HepG2 (cell line): ENCODE results near the gene TRIM27. TPM values are rescaled to one million over a fixed set of nuclear protein-coding genes. Genes with fewer than 3 reads are reported as not detected.
"Not testable (repeated sequence)": the region's sequence is repeated elsewhere in the genome, so short reads cannot be mapped to it uniquely, and the experiment has no call there.

Source experiments
- DZIP1 ChIP-seq: sonication (generic); formaldehyde crosslinking; IDR thresholded peaks from 2 replicates; pipeline ENCODE4 v1.5.0; 2020; ENCODE audit warnings: mild to moderate bottlenecking, missing genetic modification reagents
- ETS1 ChIP-seq: sonication (generic); formaldehyde crosslinking; IDR thresholded peaks from 2 replicates; pipeline ENCODE4 v1.4.0; 2020; ENCODE audit warnings: missing genetic modification reagents
- FOXA1 ChIP-seq, 2 experiments: fragments of 450-650 bp in 1 of 2; sonication (generic) in 1 of 2; formaldehyde crosslinking in 1 of 2; IDR thresholded peaks; 2 replicates each; pipeline versions ENCODE4 v1.4.0 to v1.6.1; 2016 to 2020; ENCODE audit warnings: missing genetic modification reagents in 1 of 2
- HNF1A ChIP-seq, 2 experiments: sonication (generic) in 1 of 2; formaldehyde crosslinking in 1 of 2; IDR thresholded peaks; 2 replicates each; pipeline versions ENCODE4 v1.4.0 to v1.6.1; 2016 to 2020; ENCODE audit warnings: borderline replicate concordance in 1 of 2, low read depth in 1 of 2, mild to moderate bottlenecking in 1 of 2, missing genetic modification reagents in 1 of 2
- polyA plus RNA-seq, 8 experiments: library from polyadenylated mRNA; depleted of rRNA in 3 of 8; stranded (reverse) in 7 of 8; unstranded in 1 of 8; fragments of >200 nt; fragmentation: Illumina TruSeq in 4 of 8; extraction: Trizol in 4 of 8; gene quantifications; 2 replicates each; pipeline versions ENCODE4 v1.2.1 to v1.2.3, GENCODE V29; 2011 to 2016; ENCODE audit warnings: low read depth in 4 of 8, missing spikeins in 1 of 8, mixed read lengths in 1 of 8; ENCODE audit not compliant: insufficient read depth in 1 of 8
- total RNA-seq, 5 experiments: library from RNA; depleted of rRNA; stranded (reverse); fragments of >200 nt; fragmentation: Illumina TruSeq; extraction: Trizol; gene quantifications; 2 replicates each; pipeline ENCODE4 v1.2.3, GENCODE V29; 2016; ENCODE audit warnings: low read depth in 1 of 5
- TF ChIP-seq, protein P1 (sequence below): sonication (generic); formaldehyde crosslinking; IDR thresholded peaks from 2 replicates; pipeline ENCODE4 v1.5.0; 2020; ENCODE audit warnings: mild to moderate bottlenecking, missing genetic modification reagents
- TF ChIP-seq, protein P2 (sequence below): sonication (generic); formaldehyde crosslinking; IDR thresholded peaks from 2 replicates; pipeline ENCODE4 v1.5.0; 2020; ENCODE audit warnings: mild to moderate bottlenecking, missing genetic modification reagents, borderline replicate concordance

Gene TRIM27
- total and polyA plus RNA-seq, 2 of the 13 experiments (the other 11 are each of a cell fraction or from before 2014, with no cell fraction given) = 88.6 to 112 TPM

- TF ChIP-seq, protein P1, sequence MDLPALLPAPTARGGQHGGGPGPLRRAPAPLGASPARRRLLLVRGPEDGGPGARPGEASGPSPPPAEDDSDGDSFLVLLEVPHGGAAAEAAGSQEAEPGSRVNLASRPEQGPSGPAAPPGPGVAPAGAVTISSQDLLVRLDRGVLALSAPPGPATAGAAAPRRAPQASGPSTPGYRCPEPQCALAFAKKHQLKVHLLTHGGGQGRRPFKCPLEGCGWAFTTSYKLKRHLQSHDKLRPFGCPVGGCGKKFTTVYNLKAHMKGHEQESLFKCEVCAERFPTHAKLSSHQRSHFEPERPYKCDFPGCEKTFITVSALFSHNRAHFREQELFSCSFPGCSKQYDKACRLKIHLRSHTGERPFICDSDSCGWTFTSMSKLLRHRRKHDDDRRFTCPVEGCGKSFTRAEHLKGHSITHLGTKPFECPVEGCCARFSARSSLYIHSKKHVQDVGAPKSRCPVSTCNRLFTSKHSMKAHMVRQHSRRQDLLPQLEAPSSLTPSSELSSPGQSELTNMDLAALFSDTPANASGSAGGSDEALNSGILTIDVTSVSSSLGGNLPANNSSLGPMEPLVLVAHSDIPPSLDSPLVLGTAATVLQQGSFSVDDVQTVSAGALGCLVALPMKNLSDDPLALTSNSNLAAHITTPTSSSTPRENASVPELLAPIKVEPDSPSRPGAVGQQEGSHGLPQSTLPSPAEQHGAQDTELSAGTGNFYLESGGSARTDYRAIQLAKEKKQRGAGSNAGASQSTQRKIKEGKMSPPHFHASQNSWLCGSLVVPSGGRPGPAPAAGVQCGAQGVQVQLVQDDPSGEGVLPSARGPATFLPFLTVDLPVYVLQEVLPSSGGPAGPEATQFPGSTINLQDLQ (CRISPR knock-in tag) = peak; percentile 96
- TF ChIP-seq HNF1A (IDR thresholded peaks at IDR 0.05; ENCODE audit: low read depth); FOXA1 (IDR thresholded peaks at IDR 0.05): not testable (repeated sequence)
- peak; percentile 65; the same call in 1 of the 2 replicates for TF ChIP-seq HNF1A (CRISPR knock-in tag; IDR thresholded peaks at IDR 0.05; ENCODE audit: borderline replicate concordance)
- TF ChIP-seq, protein P2, sequence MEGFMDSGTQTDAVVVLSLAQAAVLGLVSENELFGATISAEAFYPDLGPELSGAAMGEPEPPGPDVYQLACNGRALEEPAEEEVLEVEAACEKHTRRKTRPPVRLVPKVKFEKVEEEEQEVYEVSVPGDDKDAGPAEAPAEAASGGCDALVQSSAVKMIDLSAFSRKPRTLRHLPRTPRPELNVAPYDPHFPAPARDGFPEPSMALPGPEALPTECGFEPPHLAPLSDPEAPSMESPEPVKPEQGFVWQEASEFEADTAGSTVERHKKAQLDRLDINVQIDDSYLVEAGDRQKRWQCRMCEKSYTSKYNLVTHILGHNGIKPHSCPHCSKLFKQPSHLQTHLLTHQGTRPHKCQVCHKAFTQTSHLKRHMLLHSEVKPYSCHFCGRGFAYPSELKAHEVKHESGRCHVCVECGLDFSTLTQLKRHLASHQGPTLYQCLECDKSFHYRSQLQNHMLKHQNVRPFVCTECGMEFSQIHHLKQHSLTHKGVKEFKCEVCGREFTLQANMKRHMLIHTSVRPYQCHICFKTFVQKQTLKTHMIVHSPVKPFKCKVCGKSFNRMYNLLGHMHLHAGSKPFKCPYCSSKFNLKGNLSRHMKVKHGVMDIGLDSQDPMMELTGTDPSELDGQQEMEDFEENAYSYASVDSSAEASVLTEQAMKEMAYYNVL (CRISPR knock-in tag) = peak; percentile 72
- 0 out of 2 replicates have a peak, but pooled peaks have one; percentile 52 for TF ChIP-seq ETS1
- TF ChIP-seq DZIP1 (CRISPR knock-in tag) = peak; percentile 91
- 0 out of 2 replicates have a peak, but pooled peaks have one; percentile 11 for TF ChIP-seq FOXA1 (CRISPR knock-in tag; IDR thresholded peaks at IDR 0.05)
Observed at GRCh38 chr6:28866205-28867085, 57.3 kb downstream of the TRIM27 start (continued).
